GM18517 (cell line): ENCODE results near the gene ARFGAP1.

ENCODE experiments used
- ATAC-seq: cut with Tn5 transposase; IDR thresholded peaks from one replicate; pipeline ENCODE4 v1.9.1; 2021; ENCODE audit warnings: mild to moderate bottlenecking, moderate library complexity; ENCODE audit not compliant: unreplicated experiment

Gene ARFGAP1

GRCh38 chr20:63317601-63318291 lies 45.1 kb downstream of the ARFGAP1 start:
- ATAC-seq, result no peak

- no peak for ATAC-seq
Observed at GRCh38 chr20:63318391-63319163, 46.0 kb downstream of the ARFGAP1 start.

GRCh38 chr20:63319164-63320040 lies 46.8 kb downstream of the ARFGAP1 start:
- ATAC-seq, result no peak

GRCh38 chr20:63320041-63320511 lies 47.5 kb downstream of the ARFGAP1 start:
- no peak for ATAC-seq

- ATAC-seq, result no peak
Observed at GRCh38 chr20:63320616-63321147, 48.1 kb downstream of the ARFGAP1 start.

- ATAC-seq, result no peak
Observed at GRCh38 chr20:63321148-63321831, 48.7 kb downstream of the ARFGAP1 start.

GRCh38 chr20:63322146-63322932 lies 49.7 kb downstream of the ARFGAP1 start:
- no peak for ATAC-seq

GRCh38 chr20:63322933-63323273 lies 50.3 kb downstream of the ARFGAP1 start:
- ATAC-seq, result no peak

- ATAC-seq, result no peak
Observed at GRCh38 chr20:63323357-63323981, 50.9 kb downstream of the ARFGAP1 start.

GRCh38 chr20:63325021-63325471 lies 52.4 kb downstream of the ARFGAP1 start:
- ATAC-seq, result no peak

- no peak for ATAC-seq
Observed at GRCh38 chr20:63325554-63326313, 53.1 kb downstream of the ARFGAP1 start.

GRCh38 chr20:63326314-63327230 lies 54.0 kb downstream of the ARFGAP1 start:
- ATAC-seq, result no peak

- ATAC-seq, result no peak
Observed at GRCh38 chr20:63327231-63327745, 54.7 kb downstream of the ARFGAP1 start.

- no peak for ATAC-seq
Observed at GRCh38 chr20:63328026-63328700, 55.5 kb downstream of the ARFGAP1 start.

- no peak for ATAC-seq
Observed at GRCh38 chr20:63328718-63329275, 56.2 kb downstream of the ARFGAP1 start.

- ATAC-seq, result no peak
Observed at GRCh38 chr20:63329331-63330083, 56.9 kb downstream of the ARFGAP1 start.
